ENCODE data around the gene MGLL.

The MGLL gene

DNA sequence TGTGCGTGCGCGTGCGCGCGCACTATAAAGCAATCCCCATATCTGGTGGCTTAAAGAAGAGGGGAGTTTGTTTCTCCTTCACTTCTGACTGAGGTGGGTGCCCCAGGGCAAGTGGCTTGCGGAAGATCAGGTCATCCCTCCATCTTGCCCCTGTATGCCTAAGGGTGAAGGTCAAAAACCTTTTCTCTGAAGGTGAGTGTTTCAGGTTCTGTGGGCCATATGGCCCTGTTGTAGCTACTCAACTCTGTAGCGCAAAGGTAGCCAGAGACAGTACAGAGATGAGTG, 144.1 kb downstream of the MGLL start:
- Histone ChIP-seq H4K20me1 (ENCODE audit: insufficient read depth, low read length) (peaks cover 3% of the 10 kb centered on the region), H3K4me3 (ENCODE audit: low read depth in 1 of 2, low read length in 2 of 2) (no peak overlapping the region), H3K27ac (ENCODE audit: low read length) (no peak overlapping the region), H2AFZ (ENCODE audit: low read depth, low read length) (no peak overlapping the region), H3K4me1 (ENCODE audit: insufficient read depth, low read length) (peaks cover 10% of the 10 kb centered on the region), H3K9ac (ENCODE audit: low read depth, low read length) (no peak overlapping the region), H3K27me3 (ENCODE audit: insufficient read depth, low read length, poor library complexity) (no peaks in the 10 kb centered on the region), H3K9me3 (ENCODE audit: insufficient read depth, low read length, severe bottlenecking) (no peaks in the 10 kb centered on the region), H3K4me2 (ENCODE audit: insufficient read depth, low read length) (no peak overlapping the region), H3K36me3 (ENCODE audit: insufficient read depth, low read length) (peaks cover 34% of the 10 kb centered on the region), H3K79me2 (ENCODE audit: insufficient read depth, low read length) (peaks cover 4% of the 10 kb centered on the region; the same call in 1 of the 2 replicates)
- DNase-seq (no peak), ATAC-seq (ENCODE audit: insufficient read depth, low read depth) (no peak)
- TF ChIP-seq, protein P1, sequence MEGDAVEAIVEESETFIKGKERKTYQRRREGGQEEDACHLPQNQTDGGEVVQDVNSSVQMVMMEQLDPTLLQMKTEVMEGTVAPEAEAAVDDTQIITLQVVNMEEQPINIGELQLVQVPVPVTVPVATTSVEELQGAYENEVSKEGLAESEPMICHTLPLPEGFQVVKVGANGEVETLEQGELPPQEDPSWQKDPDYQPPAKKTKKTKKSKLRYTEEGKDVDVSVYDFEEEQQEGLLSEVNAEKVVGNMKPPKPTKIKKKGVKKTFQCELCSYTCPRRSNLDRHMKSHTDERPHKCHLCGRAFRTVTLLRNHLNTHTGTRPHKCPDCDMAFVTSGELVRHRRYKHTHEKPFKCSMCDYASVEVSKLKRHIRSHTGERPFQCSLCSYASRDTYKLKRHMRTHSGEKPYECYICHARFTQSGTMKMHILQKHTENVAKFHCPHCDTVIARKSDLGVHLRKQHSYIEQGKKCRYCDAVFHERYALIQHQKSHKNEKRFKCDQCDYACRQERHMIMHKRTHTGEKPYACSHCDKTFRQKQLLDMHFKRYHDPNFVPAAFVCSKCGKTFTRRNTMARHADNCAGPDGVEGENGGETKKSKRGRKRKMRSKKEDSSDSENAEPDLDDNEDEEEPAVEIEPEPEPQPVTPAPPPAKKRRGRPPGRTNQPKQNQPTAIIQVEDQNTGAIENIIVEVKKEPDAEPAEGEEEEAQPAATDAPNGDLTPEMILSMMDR (IDR thresholded peaks at IDR 0.05; ENCODE audit: borderline replicate concordance, extremely low read depth, low read length, poor library complexity, severe bottlenecking), result no peak
- no peak for TF ChIP-seq EZH2 (IDR thresholded peaks at IDR 0.05; ENCODE audit: borderline replicate concordance, low read depth, low read length, severe bottlenecking)

DNA sequence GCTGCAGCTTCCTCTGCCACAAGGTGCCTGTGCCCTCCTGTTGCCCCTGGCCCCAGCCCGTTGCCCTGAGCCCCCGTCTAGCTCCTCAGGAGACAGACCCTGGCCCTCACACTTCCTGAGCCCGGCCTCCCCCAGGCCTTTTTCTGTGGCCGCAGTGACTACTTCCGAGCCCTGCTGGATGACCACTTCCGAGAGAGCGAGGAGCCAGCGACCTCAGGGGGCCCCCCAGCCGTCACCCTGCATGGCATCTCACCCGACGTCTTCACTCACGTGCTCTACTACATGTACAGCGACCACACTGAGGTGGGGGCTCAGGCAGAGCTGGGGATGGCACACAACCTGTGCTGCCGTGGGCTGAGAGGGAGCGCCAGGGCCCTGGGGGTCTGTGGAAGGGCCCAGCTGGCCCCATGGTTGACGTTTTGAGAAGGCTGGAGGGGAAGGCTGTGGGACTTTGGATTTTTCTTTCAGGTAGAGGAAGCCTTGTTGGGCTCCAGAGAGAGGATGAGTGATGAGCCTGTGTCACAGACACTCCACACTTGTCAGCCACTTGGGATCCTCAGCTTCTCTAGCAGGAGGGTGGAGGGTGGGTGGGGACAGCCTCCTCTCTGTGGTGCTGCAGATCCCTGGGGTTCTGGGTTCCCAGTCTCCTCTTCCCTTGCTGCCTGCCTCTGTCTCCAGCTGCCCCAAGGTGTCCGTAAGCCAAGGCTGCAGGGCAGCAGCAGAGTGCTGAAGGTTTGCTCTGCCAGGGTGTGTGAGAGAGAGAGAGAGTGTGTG, 144.6 kb downstream of the MGLL start:
- Histone ChIP-seq H3K4me1 (ENCODE audit: insufficient read depth, low read length) (peaks cover 11% of the 10 kb centered on the region), H3K36me3 (ENCODE audit: insufficient read depth, low read length) (peaks cover 34% of the 10 kb centered on the region), H3K9ac (ENCODE audit: low read depth, low read length) (no peak overlapping the region), H3K27ac (ENCODE audit: low read length) (no peak overlapping the region), H3K79me2 (ENCODE audit: insufficient read depth, low read length) (peaks cover 7% of the 10 kb centered on the region; the same call in 1 of the 2 replicates), H3K4me2 (ENCODE audit: insufficient read depth, low read length) (no peak overlapping the region), H3K9me3 (ENCODE audit: insufficient read depth, low read length, severe bottlenecking) (no peaks in the 10 kb centered on the region), H4K20me1 (ENCODE audit: insufficient read depth, low read length) (peaks cover 3% of the 10 kb centered on the region), H3K4me3 (ENCODE audit: low read depth in 1 of 2, low read length in 2 of 2) (no peak overlapping the region), H3K27me3 (ENCODE audit: insufficient read depth, low read length, poor library complexity) (no peaks in the 10 kb centered on the region), H2AFZ (ENCODE audit: low read depth, low read length) (no peak overlapping the region)
- ATAC-seq (ENCODE audit: insufficient read depth, low read depth) (no peak), DNase-seq (no peak)
- TF ChIP-seq, protein P1 (IDR thresholded peaks at IDR 0.05; ENCODE audit: borderline replicate concordance, extremely low read depth, low read length, poor library complexity, severe bottlenecking), result no peak
- TF ChIP-seq EZH2 (IDR thresholded peaks at IDR 0.05; ENCODE audit: borderline replicate concordance, low read depth, low read length, severe bottlenecking), result no peak

DNA sequence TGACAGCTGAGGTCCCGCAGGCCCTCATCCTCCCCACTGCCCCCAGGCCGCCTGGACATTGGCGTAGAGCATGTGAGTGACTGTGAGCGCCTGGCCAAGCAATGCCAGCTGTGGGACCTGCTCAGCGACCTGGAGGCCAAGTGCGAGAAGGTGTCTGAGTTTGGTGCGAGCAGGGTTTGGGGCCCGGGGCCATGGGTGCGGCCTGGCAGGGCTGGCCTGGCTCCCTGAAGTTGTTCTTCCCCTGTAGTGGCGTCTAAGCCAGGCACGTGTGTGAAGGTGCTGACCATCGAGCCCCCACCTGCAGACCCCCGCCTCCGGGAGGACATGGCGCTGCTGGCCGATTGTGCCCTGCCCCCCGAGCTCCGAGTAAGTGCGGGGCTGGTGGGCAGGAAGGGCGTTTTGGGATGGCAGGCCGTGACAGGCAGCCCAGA, 145.4 kb downstream of the MGLL start:
- Histone ChIP-seq H3K4me2 (ENCODE audit: insufficient read depth, low read length) (no peak overlapping the region), H3K4me1 (ENCODE audit: insufficient read depth, low read length) (peaks cover 14% of the 10 kb centered on the region), H3K9ac (ENCODE audit: low read depth, low read length) (no peak overlapping the region), H3K27ac (ENCODE audit: low read length) (no peak overlapping the region), H3K9me3 (ENCODE audit: insufficient read depth, low read length, severe bottlenecking) (no peaks in the 10 kb centered on the region), H4K20me1 (ENCODE audit: insufficient read depth, low read length) (peaks cover 3% of the 10 kb centered on the region), H3K79me2 (ENCODE audit: insufficient read depth, low read length) (peaks cover 12% of the 10 kb centered on the region), H3K36me3 (ENCODE audit: insufficient read depth, low read length) (peaks cover 34% of the 10 kb centered on the region), H3K4me3 (ENCODE audit: low read depth in 1 of 2, low read length in 2 of 2) (no peak overlapping the region), H3K27me3 (ENCODE audit: insufficient read depth, low read length, poor library complexity) (no peaks in the 10 kb centered on the region), H2AFZ (ENCODE audit: low read depth, low read length) (no peak overlapping the region)
- ATAC-seq (ENCODE audit: insufficient read depth, low read depth) (no peak), DNase-seq (no peak)
- no peak for TF ChIP-seq EZH2 (IDR thresholded peaks at IDR 0.05; ENCODE audit: borderline replicate concordance, low read depth, low read length, severe bottlenecking)
- TF ChIP-seq, protein P1 (IDR thresholded peaks at IDR 0.05; ENCODE audit: borderline replicate concordance, extremely low read depth, low read length, poor library complexity, severe bottlenecking), result no peak
